ENCODE data around the gene SLC9A8.
A peak's percentile ranks its signal among the peaks of the same experiment; 100 is the strongest.

SLC9A8 gene

GRCh38 chr20:49880177-49880576 is 67.5 kb downstream of the SLC9A8 start:
- DNase-seq: no peak

- DNase-seq: no peak
These were observed 68.3 kb downstream of the SLC9A8 start for GRCh38 chr20:49880724-49881445.

GRCh38 chr20:49882171-49882970 is 69.7 kb downstream of the SLC9A8 start:
- DNase-seq: no peak

- DNase-seq: no peak
These were observed 70.7 kb downstream of the SLC9A8 start for GRCh38 chr20:49883246-49883802.

GRCh38 chr20:49885558-49886332 is 73.1 kb downstream of the SLC9A8 start:
- DNase-seq: no peak

- no peak for DNase-seq
These were observed 74.1 kb downstream of the SLC9A8 start for GRCh38 chr20:49886571-49887213.

- peak in 1 of 3 donors; percentile 16 for DNase-seq
These were observed 74.9 kb downstream of the SLC9A8 start for GRCh38 chr20:49887251-49888211.

- DNase-seq: peak; percentile 55 to 68 (median 60)
These were observed 75.8 kb downstream of the SLC9A8 start for GRCh38 chr20:49888212-49889000.

GRCh38 chr20:49889001-49889934 is 76.6 kb downstream of the SLC9A8 start:
- DNase-seq: peak; percentile 31 to 39 (median 35)

GRCh38 chr20:49889935-49890333 is 77.3 kb downstream of the SLC9A8 start:
- no peak for DNase-seq

GRCh38 chr20:49890471-49891361 is 78.1 kb downstream of the SLC9A8 start:
- DNase-seq: peak in 2 of 3 donors; percentile 16 to 27

- DNase-seq: no peak
These were observed 79.0 kb downstream of the SLC9A8 start for GRCh38 chr20:49891476-49892110.

GRCh38 chr20:49892260-49892659 is 79.6 kb downstream of the SLC9A8 start:
- no peak for DNase-seq

GRCh38 chr20:49892817-49893216 is 80.2 kb downstream of the SLC9A8 start:
- no peak for DNase-seq

- peak; percentile 70 to 74 (median 71) for DNase-seq
These were observed 80.8 kb downstream of the SLC9A8 start for GRCh38 chr20:49893242-49894072.

GRCh38 chr20:49894073-49894470 is 81.4 kb downstream of the SLC9A8 start:
- DNase-seq: peak in 1 of 3 donors; percentile 16
